HG02885 (cell line): ENCODE measurements around the gene AK6.
"Not testable (repeated sequence)": the region's sequence is repeated elsewhere in the genome, so short reads cannot be mapped to it uniquely, and the experiment has no call there.

Experiments
- ATAC-seq: cut with Tn5 transposase; IDR thresholded peaks from one replicate; pipeline ENCODE4 v1.9.1; 2021; ENCODE audit warnings: mild to moderate bottlenecking; ENCODE audit not compliant: unreplicated experiment, poor library complexity

Gene AK6

DNA sequence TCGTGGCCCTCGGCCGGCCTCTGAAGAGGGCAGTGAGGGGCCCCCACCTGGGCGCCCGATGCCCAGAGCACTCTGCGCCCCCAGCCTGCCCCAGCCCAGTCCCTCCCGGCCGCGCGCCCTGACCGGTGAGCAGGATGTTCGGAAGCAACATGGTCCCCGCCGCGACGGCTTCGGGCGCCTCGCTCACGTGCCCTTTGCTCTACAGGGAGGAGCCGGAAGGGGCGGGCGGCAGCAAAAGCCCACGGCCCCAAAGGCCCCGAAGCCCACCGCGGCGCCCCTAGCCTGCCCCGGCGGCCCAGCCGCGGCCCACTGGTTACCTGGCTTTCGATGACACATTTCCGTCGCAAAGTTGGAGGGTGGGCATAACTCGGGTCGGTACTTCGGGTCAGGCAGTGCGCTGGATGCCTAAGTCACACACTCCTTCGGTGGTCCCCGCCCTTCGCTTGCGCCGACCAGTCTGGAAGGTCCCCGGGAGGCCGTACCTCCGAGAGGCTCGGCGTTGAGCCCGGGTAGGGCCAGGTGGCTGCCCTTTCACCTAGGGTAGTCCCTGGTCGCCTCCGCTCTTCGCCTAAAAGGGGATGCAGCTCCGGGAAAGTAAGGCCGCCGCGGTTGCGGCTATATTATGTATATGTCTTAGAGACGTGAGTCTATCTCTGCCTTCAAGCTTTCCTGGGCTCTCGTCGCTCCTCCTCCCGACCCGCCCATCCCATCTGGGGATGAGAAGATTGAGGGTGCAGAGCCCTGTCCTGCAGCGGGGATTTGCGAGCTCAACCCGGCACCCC is at the start of gene AK6, which contains the start of the genes RAD17 and TAF9:
Gene AK6 (minus strand): TSS at position 181 of the 782 bp plus-strand sequence. CDS start 30 bp downstream, at position 151.
Gene RAD17 (plus strand): TSS at position 479 of the 782 bp plus-strand sequence. CDS start 2,391 bp downstream, outside the sequence.
Gene TAF9 (minus strand): TSS at position 181 of the 782 bp plus-strand sequence. CDS start 3,783 bp downstream, outside the sequence.
- peak; percentile 92 for ATAC-seq

- ATAC-seq = no peak
These were observed 49.2 kb upstream of the AK6 start for GRCh38 chr5:69418554-69418953.

GRCh38 chr5:69416699-69417098 is 47.4 kb upstream of the AK6 start:
- ATAC-seq = no peak

GRCh38 chr5:69416180-69416579 is 46.9 kb upstream of the AK6 start:
- ATAC-seq = no peak

GRCh38 chr5:69415584-69415958 is 46.3 kb upstream of the AK6 start:
- ATAC-seq = no peak

DNA sequence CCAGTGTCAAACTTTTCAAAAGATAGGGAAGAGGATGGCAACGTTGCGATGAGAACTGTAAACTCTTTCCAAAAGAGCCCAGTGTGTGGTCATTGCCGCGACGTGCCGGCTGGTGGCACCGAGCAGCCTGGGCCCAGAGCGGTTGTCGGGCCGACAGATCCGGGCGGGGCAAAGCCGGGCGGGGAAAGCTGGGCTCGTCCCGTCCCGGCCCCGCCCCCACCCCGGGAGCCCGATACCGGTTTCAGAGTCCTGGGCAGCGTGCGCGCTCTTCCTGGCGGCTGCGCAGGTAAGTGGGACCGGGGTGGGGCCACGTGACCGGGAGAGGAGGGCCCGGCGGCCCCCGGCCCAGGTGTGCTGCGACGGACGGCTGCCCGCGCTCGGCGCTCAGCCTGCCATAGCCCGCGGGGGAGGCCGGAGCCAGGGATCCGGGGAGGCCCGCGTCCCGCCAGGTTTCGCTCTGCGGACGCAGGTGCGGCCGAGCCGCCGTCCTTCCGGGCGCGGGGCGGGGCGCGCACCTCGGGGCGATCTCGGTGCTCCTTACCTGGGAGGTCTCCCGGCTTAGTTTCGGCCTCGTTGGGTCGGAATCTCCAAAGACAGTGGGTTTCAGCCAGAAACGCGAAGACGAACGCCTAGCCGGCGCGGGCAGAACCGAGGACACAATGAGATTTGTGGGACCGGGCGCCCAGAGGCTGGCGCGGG is 45.7 kb upstream of the AK6 start, which contains the start of gene MARVELD2:
Gene MARVELD2 (plus strand): TSS at position 232 of the 699 bp plus-strand sequence. CDS start 4,270 bp downstream, outside the sequence.
- ATAC-seq = peak; percentile 83

- ATAC-seq = no peak
These were observed 35.5 kb upstream of the AK6 start for GRCh38 chr5:69404659-69405330.

DNA sequence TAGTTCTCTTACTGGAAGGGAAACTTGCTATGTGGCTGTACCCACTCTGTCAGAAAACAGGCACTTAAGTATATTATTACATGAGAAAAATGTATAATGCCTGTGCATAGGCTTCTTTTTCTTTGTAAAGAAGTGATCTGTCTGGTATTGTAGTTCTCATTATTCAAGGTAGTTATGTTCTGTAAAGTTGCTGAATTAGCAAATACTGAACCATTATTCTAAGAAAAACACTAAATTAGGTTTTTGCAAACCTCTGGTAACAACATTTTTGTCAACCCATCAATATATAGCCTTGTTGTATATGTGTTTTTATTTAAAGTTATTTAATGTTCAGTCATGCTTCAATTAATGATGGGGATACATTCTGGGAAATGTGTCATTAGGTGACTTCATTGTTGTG is 9.1 kb upstream of the AK6 start:
- no peak for ATAC-seq

- ATAC-seq = peak; percentile 78
These were observed 5.7 kb upstream of the AK6 start for GRCh38 chr5:69374911-69375446.

GRCh38 chr5:69372394-69372793 is 3.1 kb upstream of the AK6 start:
- ATAC-seq = no peak

DNA sequence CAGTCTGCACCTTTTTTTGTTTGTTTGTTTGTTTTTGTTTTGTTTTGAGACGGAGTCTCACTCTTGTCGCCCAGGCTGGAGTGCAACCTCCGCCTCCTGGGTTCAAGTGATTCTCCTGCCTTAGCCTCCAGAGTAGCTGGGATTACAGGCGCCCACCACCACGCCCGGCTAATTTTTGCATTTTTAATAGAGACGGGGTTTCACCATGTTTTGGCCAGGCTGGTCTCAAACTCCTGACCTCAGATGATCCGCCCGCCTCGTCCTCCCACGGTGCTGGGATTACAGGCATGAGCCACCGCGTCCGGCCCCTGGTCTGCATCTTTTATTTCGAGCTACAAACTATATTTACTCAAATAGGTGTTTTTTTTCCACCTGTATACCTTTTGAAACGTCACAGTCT is 1.0 kb upstream of the AK6 start:
- not testable (repeated sequence) for ATAC-seq

GRCh38 chr5:69368458-69369339 is 621 bp downstream of the AK6 start:
- ATAC-seq = no peak

DNA sequence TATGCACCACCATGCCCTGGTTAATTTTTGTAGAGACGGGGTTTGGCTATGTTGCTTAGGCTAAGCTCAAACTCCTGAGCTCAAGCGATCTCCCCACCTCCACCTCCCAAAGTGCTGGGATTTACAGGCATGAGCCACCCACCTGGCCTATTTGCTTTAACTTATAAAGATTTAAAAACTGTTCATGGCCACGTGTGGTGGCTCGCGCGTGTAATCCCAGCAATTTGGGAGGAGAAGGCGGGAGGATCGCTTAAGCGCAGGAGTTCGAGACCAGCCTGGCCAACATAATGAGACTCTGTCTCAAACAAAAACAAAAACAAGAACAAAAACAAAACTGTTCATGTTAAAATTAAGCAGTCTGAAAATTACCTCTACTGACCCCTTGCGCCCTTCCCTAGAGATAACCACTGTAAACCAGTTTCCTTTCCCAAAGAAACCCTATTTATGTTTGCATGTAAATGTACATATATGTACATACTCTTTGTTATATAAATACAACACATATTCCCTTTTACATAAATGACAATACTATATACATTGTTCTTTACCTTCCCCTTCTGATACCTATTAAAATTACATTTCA is 1.5 kb downstream of the AK6 start:
- ATAC-seq = no peak

DNA sequence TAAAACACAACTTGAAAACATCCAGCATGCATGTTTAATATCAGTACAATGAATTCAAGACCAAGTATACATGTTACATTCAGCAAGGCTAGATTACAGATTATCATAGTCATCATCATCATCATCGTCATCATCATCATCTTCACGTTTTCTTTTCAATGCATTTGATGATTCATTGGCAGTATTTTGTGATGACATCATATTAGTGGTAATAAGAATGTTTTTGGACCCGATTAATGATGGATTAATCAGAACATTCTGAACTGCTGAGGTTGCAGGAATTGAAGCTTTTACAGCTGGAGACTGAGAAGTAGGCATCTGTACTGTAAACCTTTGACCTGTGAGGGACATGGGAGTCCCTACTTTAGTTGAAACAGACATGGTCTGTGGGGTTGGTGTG is 4.5 kb downstream of the AK6 start:
- ATAC-seq = no peak

DNA sequence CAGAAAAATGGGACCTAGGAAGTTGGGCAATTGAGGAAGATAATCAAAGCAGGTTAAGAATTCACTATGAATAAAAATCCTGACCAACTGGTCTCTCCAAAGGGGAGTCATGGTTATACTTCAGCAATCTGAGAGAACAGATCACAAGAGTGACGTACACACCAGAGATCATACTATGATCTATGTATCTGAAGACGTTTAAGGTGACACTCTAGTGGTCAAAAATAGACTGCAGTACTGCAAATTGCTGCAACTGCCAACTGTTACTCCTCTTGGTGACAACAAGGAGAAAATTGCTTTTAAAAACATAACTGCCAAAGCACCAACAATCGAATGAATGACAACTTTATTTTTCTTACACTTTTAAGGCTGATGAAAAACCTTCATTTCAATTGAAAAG is 4.9 kb downstream of the AK6 start:
- no peak for ATAC-seq

GRCh38 chr5:69360442-69360841 is 8.9 kb downstream of the AK6 start:
- no peak for ATAC-seq

DNA sequence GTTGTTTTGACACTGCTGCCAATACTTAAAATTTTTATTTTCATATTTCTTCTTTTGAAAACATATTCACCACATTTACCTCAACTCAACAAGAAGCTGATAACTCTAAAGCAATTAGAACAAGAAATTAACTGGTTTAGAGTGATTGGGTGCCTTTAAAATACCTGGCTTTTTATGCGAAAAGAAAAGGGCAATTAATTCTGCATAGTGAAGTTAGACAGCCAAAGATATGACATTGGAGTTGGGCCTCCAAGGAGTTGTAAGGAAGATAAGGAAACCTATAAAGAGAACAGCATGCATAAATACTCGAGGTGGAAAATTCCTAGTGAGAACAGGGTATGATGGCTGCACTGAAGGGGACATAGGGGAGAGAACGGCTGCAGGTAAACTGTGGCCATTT is 9.6 kb downstream of the AK6 start:
- ATAC-seq = no peak

- no peak for ATAC-seq
These were observed 18.7 kb downstream of the AK6 start for GRCh38 chr5:69350664-69351063.

GRCh38 chr5:69343083-69343482 is 26.2 kb downstream of the AK6 start:
- no peak for ATAC-seq
